Sigmoid colon (tissue), 4 donors: ENCODE data around the gene PLPPR1.

Experiments
- CTCF ChIP-seq, 4 experiments: fragments of 450-650 bp in 3 of 4; fragments of 200-600 bp in 1 of 4; IDR thresholded peaks; one replicate each; pipeline ENCODE4 v1.5.1; 2016 to 2019; ENCODE audit warnings: antibody characterized with exemption in 4 of 4, mild to moderate bottlenecking in 3 of 4, moderate library complexity in 2 of 4
- POLR2A ChIP-seq, 2 donors: fragments of 450-650 bp; IDR thresholded peaks; one replicate each; pipeline ENCODE4 v1.6.1; 2016; ENCODE audit warnings: antibody characterized with exemption in 2 of 2, mild to moderate bottlenecking in 2 of 2, moderate library complexity in 2 of 2
- POLR2AphosphoS5 ChIP-seq, 4 donors: sonication (generic); formaldehyde crosslinking; IDR thresholded peaks; one replicate each; pipeline ENCODE4 v1.6.1; 2017; ENCODE audit warnings: antibody characterized with exemption in 4 of 4

- TF ChIP-seq POLR2A (IDR thresholded peaks at IDR 0.05) = no peak
- no peak for TF ChIP-seq POLR2AphosphoS5 (IDR thresholded peaks at IDR 0.05)
- TF ChIP-seq CTCF (IDR thresholded peaks at IDR 0.05) = no peak
These were observed 8.9 kb downstream of the PLPPR1 start for GRCh38 chr9:101037430-101037829.
